Gastroesophageal sphincter (tissue), 2 donors: ENCODE results near the gene NAA30.

Source experiments
- EP300 ChIP-seq: sonication (generic); formaldehyde crosslinking; IDR thresholded peaks from one replicate; pipeline ENCODE4 v1.6.1; 2017; ENCODE audit warnings: antibody characterized with exemption, mild to moderate bottlenecking
- POLR2A ChIP-seq, 2 donors: fragments of 450-650 bp; IDR thresholded peaks; one replicate each; pipeline ENCODE4 v1.6.1; 2017; ENCODE audit warnings: antibody characterized with exemption in 2 of 2, mild to moderate bottlenecking in 2 of 2, moderate library complexity in 1 of 2

DNA sequence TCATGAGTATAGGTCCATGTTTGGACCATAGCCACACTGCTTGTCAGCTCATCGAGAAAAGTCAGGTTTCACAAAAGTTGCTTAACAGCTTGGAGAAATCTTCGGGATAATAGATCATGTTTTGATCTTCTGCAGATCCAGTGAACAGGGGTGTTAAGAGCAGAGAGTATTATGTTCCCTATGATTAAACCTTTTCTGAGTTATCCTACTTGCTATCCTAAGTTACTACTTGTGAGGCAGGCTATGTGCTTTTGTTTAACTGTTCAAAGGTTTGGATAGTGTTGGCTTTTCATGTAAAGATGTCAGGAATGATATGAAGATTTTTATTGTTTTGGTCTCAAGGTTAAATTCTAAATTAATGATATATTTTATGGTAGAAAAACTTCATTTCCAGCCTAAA lies 11.1 kb downstream of the NAA30 start:
- no peak for TF ChIP-seq EP300
- no peak for TF ChIP-seq POLR2A (IDR thresholded peaks at IDR 0.05)
